ENCODE measurements around the gene LUC7L2. TPM values are rescaled to one million over a fixed set of nuclear protein-coding genes. Genes with fewer than 3 reads are reported as not detected.

LUC7L2 gene
- total and polyA plus RNA-seq, 2 of the 8 experiments (the other 6 are each of a cell fraction or from before 2014, with no cell fraction given), result 22.9 to 67.8 TPM

DNA sequence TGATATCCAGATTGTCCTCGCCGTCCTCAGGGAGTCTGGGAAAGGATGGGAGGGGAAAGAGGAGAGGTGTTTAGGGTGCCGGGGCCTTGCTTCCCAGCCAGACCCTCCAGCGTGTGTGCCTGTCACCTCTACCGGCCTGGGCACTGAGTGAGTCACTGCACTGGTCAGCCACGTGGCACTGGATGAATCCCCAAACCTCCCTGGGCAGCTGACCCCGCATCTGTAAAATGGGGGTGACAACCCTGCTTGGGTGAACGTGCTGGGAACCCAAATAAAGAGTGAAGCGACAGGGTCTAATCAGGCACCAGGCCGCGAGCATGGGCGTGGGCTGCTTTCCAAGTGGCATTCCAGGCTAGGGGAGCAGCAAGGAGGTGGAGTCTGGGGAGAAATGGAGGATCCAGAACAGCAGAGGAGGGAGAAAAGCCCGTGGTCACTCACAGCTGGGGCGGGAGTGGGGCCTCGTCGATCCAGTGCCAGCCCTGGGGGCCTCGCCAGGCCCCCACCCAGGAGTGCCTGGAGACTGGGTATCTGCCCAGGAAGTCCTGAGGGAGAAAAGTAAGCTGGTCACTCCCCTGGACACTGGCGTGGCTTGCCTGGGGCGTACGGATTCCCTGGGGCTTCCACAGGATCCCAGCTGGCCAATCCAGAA lies 94.1 kb downstream of the LUC7L2 start (continued):
- TF ChIP-seq, protein P1, sequence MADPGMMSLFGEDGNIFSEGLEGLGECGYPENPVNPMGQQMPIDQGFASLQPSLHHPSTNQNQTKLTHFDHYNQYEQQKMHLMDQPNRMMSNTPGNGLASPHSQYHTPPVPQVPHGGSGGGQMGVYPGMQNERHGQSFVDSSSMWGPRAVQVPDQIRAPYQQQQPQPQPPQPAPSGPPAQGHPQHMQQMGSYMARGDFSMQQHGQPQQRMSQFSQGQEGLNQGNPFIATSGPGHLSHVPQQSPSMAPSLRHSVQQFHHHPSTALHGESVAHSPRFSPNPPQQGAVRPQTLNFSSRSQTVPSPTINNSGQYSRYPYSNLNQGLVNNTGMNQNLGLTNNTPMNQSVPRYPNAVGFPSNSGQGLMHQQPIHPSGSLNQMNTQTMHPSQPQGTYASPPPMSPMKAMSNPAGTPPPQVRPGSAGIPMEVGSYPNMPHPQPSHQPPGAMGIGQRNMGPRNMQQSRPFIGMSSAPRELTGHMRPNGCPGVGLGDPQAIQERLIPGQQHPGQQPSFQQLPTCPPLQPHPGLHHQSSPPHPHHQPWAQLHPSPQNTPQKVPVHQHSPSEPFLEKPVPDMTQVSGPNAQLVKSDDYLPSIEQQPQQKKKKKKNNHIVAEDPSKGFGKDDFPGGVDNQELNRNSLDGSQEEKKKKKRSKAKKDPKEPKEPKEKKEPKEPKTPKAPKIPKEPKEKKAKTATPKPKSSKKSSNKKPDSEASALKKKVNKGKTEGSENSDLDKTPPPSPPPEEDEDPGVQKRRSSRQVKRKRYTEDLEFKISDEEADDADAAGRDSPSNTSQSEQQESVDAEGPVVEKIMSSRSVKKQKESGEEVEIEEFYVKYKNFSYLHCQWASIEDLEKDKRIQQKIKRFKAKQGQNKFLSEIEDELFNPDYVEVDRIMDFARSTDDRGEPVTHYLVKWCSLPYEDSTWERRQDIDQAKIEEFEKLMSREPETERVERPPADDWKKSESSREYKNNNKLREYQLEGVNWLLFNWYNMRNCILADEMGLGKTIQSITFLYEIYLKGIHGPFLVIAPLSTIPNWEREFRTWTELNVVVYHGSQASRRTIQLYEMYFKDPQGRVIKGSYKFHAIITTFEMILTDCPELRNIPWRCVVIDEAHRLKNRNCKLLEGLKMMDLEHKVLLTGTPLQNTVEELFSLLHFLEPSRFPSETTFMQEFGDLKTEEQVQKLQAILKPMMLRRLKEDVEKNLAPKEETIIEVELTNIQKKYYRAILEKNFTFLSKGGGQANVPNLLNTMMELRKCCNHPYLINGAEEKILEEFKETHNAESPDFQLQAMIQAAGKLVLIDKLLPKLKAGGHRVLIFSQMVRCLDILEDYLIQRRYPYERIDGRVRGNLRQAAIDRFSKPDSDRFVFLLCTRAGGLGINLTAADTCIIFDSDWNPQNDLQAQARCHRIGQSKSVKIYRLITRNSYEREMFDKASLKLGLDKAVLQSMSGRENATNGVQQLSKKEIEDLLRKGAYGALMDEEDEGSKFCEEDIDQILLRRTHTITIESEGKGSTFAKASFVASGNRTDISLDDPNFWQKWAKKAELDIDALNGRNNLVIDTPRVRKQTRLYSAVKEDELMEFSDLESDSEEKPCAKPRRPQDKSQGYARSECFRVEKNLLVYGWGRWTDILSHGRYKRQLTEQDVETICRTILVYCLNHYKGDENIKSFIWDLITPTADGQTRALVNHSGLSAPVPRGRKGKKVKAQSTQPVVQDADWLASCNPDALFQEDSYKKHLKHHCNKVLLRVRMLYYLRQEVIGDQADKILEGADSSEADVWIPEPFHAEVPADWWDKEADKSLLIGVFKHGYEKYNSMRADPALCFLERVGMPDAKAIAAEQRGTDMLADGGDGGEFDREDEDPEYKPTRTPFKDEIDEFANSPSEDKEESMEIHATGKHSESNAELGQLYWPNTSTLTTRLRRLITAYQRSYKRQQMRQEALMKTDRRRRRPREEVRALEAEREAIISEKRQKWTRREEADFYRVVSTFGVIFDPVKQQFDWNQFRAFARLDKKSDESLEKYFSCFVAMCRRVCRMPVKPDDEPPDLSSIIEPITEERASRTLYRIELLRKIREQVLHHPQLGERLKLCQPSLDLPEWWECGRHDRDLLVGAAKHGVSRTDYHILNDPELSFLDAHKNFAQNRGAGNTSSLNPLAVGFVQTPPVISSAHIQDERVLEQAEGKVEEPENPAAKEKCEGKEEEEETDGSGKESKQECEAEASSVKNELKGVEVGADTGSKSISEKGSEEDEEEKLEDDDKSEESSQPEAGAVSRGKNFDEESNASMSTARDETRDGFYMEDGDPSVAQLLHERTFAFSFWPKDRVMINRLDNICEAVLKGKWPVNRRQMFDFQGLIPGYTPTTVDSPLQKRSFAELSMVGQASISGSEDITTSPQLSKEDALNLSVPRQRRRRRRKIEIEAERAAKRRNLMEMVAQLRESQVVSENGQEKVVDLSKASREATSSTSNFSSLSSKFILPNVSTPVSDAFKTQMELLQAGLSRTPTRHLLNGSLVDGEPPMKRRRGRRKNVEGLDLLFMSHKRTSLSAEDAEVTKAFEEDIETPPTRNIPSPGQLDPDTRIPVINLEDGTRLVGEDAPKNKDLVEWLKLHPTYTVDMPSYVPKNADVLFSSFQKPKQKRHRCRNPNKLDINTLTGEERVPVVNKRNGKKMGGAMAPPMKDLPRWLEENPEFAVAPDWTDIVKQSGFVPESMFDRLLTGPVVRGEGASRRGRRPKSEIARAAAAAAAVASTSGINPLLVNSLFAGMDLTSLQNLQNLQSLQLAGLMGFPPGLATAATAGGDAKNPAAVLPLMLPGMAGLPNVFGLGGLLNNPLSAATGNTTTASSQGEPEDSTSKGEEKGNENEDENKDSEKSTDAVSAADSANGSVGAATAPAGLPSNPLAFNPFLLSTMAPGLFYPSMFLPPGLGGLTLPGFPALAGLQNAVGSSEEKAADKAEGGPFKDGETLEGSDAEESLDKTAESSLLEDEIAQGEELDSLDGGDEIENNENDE (IDR thresholded peaks at IDR 0.05; ENCODE audit: insufficient replicate concordance, low read length), result no peak
- no peak for TF ChIP-seq SP2 (IDR thresholded peaks at IDR 0.05; ENCODE audit: low read length)
- no peak for TF ChIP-seq CBX5 (IDR thresholded peaks at IDR 0.05; ENCODE audit: low read depth, low read length)
- 0 out of 2 replicates have a peak, but pooled peaks have one; percentile 4 for TF ChIP-seq TEAD4 (IDR thresholded peaks at IDR 0.05; ENCODE audit: low read depth, low read length)

All from H1 (cell line).